Fibroblast of skin of right quadriceps (primary cell): ENCODE measurements around the gene BMPER.
A peak's percentile ranks its signal among the peaks of the same experiment; 100 is the strongest.

Experiments
- DNase-seq: peaks from one replicate; pipeline ENCODE4 v3.0.0-alpha.2; 2013

BMPER gene

DNA sequence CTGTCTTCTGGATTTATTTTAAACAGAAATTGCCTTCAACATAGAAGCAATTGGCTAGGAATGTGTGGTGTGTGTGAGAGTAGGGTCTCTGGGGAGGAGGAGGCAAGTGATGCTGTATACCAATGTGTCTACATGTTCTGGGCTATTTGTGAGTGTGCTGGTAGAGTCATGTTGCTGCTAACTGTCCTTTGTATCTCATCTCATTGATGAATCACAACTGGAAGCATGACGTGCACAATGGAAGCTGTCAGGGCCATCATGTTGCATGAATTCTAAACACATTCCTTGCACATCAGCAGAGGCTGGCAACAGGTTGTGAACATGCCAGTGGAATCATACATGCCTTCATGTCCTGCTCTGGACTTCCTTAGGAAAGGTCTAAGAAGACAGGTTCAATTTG, 199.7 kb downstream of the BMPER start:
- DNase-seq = peak; percentile 34

DNA sequence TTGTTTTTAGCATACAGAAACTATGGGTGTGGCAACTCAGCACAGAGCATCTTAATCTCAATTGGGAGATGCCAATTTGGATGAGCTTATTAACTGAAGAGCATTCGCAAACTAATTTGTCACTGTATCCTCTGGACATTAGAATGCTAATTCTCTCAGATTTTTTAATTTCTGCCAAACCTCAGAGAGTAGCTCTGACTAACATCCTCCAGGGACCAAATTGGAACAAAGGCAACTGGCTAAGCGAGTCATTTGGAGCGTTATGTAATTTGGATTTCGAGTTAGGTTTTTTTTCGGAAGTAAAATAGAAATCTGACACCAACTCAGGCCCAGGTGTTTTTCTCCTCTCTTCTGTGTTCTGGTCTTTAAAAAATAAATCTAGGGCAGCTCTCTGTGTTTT, 201.9 kb downstream of the BMPER start:
- DNase-seq = peak; percentile 82

DNA sequence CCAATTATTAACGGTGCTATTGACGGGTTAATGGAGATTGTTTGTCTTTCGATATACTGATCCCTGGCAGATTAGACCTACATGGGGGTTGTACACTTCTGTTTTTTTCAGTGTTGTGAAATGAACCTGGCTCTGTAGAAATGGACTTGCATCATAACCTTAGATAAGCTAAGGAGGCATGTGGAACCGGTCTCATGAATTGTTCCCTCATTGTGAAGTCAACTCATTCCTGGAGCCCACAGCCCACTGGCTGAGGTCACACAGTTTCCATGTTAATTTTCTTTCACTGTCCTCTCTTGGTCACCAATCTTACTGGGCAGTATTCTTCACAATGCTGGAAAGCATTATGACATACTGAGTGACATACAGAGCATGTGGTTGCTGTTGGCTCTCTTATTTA, 202.8 kb downstream of the BMPER start:
- DNase-seq = peak; percentile 19

DNA sequence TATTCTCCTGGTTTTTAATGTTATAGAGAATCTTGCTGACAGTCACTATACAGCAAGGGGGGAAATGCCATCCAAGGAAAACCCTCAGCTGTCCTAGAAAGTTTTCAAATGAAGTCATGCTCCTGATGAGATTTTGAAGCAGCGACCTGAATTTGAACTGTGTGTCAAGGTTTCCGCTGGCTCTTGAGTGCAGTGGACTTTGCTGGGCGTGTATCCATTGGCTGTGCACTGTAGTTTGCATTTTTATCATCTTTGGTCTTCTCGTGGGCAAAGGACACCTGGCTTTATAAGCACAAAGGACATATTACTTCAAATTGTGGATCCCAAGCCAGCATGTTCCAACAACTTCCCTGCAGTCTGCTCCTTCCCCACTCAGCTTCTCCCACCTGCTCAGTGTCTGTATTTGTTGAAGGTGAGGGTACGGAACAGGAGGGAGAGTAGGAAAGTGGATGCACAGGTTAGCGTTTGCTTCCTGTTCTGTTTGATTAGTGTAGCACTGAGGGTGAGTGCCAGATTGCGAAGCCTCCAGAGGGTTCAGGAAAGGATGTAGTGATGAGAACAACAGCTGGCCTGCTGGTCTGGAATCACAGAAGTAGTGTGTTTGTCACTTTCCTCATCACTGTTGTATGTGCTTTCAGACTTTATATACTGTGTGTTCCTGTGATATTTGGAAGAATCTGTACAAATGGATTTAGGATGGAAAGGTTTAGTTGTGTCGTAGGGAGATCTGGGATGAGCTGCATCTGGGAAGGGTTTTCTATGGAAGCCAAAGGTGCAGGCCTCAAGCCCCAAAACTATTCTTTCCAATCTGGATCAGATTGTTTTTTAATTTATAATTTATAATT, 204.8 kb downstream of the BMPER start:
- DNase-seq = no peak

DNA sequence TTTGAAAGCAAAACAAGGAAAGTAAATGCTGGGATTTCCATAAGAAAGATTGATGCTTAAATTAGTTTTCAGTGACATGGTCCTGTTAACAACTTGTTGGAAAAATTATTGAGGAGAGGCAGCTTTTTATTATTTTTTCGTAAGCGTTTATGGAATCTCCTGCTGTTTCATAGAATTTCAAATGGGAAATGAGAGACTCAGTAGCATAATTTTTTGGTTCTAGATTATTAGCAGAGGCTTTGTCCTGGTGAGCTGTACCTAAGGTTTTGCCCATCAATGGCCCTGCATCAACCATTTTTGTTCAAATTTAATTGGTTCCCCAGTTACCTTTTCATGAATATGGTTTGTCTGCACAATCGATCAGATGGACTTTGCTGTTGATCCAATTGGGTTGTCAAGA, 205.7 kb downstream of the BMPER start:
- no peak for DNase-seq

DNA sequence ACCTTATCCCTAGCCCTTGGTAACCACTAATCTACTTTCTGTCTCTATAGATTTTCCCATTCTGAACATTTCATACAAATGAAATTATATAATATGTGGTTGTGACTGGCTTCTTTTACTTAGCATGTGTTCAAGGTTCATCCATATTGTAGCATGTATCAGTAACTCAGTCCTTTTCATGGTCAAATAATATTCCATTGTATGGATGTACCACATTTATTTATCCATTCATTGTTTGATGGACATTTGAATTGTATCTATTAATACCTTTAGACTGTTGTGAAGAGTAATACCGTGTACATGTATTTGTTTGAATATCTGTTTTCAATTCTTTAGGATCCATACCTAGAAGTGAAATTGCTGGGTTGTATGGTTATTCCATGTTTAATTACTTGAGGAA, 210.2 kb downstream of the BMPER start:
- DNase-seq = no peak

DNA sequence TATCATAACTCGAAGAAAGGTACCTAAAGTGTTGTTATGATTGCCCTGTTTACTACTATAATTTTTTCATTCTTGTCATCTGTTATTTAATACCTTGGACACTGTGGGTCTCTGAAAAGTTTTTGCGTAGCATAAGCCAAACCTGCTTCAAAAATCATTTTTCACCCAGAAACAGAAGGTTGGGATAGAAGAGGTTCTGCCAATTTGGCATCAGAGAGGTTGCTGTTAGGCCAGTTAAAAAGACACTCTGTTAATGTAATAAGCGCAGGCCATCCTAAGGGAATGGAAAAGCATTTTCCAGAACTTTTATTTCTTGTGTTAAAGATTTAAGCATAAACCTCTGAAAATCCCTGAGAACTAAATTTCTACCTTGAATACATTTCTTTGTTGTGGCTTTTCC, 212.2 kb downstream of the BMPER start:
- DNase-seq = no peak

DNA sequence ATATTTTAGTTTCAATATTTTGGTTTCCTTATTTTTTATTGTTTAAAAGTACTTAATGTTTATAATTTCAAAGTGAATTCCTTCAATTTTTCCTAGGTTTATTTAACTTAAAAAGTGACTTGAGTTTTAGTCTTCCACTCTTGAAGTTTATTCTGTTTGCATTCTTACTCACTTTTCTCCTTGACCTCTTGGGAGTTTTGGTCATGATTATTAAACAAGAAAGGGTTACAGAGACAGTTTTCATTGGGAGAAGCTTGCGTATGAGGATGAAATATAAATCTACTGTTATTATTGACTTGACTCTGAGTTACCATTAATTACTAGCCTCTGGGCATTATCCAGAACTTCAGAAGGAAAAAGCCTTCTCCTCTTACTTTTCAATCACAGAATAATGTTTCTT, 216.0 kb downstream of the BMPER start:
- no peak for DNase-seq

DNA sequence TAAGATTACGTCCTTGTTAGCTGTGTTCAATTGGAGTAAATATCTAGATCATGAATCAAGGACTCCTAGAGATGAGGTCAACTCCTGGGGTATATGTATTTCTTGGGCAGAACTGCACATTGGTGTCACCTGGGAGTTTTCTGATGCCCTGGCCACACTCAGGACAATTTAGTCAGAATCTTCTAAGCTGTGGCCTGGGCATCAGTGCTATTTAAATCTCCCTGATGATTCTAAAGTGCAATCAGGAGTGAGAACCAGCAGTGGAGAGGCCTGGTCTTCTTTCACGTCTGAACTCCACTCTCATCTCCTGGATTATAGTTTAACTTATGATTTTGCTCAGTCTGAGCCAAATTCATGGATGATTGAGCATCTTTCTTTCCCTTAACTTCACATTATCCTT, 218.0 kb downstream of the BMPER start:
- DNase-seq = no peak

DNA sequence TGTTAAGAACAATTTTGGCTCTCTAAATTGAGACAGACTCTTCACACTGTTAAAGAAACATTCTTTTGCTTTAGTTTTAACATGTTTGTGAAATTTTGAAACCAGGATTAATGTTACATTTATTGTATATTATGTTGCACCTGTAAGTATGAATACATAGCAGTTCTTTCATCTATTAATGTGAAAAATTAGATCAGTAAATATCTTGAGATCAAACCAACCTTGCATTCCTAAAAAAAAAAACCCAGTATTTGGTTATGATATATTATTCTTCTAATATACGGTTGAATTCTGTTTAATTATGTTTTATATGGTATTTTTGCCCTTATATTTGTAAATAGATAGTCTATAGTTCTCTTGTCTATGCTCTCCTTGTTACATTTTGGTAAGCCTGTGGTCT, 219.4 kb downstream of the BMPER start:
- no peak for DNase-seq

DNA sequence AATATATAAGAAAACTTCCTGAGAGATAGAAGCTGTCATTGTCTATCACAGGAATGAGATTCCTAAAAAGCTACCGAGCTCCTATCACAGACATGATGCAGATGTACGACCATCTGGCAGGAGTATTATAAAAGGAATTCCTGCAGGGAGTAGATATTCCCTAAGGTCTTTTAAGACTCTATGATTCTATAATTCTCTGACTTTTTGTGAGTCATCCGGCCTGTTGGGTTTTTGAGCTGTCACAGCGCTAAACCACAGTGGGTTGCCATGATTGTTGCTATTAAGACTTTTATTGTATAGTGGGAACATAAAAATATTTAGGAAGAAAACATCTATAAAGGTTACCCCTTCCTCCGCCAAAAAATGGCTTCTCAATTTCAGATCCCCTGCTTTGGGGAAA, 223.4 kb downstream of the BMPER start:
- peak; percentile 95 for DNase-seq

DNA sequence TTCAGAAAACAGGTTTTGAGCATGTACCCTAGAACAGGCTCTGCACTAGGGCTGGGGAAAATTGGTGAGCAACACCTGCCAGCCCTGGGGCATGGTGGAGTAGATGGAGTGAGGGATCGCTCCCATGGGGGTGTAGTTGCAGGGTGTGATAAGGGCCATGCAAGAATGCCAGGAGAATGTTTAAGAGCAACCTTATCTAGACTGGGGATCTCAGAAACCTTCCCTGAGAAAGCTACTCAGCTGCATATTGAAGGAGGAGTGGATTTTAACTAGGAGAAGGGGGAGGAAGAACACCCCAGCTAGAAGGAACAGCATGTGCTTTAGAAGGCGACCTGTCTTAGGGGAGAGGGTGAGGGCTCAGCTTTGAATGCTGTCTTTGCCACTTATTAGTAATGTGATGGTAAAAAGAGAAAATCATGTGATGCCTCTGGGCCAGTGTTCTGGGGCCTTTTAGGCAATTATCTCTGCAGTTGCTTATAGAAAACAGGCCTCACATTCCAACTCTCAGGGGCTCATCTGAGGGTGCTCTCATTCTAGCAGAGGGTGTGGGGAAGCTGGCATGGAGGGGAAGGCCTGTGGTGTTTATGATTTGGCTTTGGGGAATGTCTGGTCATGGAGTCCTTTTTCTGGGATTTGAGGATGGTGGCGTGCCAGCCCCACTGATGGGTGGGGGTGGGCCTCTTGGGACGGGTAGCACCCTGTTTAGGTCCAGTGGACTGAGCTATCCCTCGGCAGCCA, 225.4 kb downstream of the BMPER start:
- peak; percentile 70 for DNase-seq

DNA sequence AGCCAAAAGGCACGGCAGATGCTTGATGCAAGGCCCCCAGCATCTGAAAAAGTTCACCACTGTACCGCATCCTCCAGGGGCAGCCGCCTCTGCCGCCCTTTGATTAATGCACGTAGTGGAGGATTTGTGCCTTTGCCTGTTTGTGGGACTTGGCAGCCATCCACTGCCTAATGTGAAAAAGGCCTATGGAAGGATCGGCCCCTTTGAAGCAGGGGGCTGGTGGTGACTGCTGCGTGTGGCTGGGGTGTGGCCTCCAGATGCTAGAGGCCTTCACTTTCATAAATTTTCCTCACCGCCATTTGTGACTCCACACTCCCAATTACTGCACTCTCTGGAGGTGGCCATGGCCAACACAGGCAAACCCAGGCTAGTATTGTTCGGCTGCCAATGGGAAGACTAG, 226.0 kb downstream of the BMPER start:
- DNase-seq = peak; percentile 87

DNA sequence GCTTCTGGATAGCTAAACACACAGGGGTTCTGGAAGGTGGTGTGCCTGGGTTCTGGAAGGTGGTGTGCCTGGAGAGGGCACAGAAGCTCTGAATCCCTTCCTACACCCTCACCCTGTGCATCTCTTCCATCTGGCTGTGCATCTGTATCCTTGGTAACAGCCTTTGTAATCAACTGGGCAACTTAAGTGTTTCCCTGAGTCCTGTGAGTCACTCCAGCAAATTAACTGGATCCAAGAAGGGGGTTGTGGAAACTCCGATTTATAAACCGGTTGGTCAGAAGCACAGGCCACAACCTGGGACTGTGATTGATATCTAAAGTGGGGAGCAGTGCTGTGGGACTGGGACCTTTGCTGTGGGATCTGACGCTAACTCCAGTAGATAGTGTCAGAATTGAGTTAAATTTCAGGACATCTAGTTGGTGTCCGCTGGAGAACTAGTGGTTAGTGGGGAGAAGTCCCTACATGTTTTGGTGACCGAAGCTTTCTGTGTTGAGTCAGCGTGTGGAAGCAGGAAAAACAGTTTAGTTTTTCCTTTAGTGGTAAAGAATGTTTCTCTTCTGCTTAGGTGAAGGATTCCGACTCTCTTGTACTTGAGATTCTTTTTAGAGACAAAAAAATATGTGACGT, 228.1 kb downstream of the BMPER start:
- DNase-seq = peak; percentile 90

DNA sequence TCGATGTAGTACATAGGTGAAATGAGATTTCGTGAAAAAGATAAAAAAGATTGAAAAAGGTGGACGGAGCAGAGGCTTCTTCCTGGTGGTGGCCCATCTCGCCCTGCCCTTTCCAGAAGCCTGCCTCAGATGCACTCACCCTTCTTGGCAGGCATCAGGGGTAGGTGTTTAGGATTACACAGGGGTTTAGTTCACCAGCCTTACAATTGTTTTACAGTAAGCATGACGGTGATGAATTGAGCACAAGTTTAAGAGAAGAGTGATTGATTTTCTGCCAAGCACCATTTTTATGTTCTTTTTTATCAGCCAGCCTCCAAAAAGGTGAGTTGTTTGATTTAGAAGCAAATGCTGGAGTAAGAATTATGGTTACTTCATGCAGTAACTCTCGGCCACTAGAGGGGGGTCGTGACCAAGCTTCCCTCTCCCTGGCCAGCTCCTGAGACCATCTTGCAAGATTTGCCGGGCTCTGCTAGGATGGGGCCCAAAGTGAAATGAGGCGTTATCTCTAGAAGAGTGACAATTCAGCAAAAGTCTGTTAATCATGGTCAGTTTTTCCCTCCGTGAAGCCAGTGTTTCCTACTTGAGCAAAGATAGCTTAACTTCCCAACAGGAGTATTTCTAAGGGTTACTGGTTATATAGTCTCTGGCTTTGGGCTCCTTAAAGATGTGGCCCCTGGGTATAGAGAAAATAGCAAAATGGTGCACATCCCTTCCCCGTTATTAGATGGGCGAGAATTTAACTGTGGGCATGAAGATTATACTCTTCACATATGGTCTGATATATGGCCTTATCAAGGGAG, 228.8 kb downstream of the BMPER start:
- DNase-seq = peak; percentile 79

DNA sequence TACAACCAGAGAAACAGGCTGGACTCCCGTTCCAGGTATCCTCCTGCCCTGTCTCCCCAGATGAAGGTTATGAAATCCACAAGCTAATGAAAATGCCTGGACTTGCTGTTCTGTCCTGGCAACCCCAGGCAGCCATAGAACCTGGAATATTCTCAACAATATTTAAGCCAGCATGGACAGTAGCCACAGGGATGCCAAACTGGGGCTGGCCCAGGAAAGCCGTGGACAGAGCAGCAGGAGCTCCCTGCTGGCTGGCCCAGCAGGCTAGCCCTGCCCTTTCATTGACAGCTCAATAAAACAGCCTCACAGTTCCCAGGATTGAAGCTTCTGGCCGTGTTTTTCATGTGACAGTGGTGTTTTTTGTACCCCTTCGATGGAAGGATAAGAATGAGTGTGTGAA, 230.6 kb downstream of the BMPER start:
- no peak for DNase-seq

DNA sequence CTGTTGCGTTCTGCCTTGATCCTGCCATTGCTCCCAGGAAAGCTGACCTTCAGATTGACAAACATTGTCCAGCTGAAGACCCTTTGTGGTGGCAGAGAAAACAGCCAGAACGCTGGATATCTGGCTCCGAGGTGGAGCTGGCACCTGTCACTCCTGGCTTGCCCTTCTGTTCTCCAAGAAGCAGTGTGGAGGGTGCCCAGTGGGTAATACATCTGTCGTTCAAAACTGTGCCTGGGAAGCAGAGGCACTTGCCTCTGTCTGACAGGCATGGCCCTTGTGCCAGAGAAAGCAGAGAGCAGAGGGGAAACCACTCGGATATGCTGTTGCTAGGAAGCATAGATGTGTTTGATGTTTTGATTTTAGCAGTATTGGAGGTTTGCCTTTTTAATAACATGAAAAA, 231.4 kb downstream of the BMPER start:
- DNase-seq = no peak

DNA sequence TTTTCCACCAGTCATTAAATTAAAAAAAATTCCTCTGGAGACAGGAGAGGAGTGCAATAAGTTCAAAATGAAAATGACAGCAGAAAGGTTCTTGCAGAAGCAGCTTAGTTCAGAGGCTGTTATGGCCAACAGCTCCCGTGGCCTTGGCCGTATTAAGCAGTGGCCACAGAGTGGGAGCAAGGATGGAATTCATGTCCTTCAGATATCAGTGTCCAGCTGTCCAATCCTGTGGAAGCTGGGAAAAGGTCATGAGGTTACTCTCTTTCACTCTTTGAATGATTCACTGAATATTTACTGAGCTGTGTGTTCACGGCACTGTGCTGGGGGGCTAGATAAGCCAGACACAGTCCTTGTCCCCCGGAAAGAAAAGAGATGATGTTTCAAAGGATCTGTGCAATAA, 231.8 kb downstream of the BMPER start:
- no peak for DNase-seq

DNA sequence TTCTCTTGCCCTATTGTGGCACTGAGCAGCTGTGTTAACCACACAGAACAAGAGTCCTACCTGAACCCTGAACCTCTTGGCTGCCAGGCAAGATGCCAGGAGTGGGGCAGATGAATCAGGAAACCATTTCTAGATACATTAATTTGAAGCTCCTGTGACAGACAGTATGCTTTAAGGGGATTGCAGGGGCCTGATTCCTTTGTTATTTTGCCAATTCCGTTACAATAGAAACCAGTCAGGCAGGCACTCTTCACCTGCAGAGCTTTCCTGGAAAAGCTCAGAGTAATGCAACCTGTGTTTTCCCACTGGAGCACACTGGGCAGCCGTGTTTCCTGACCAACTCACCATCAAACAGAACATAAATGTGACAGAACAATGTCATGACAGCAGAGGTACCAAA, 233.1 kb downstream of the BMPER start:
- no peak for DNase-seq

DNA sequence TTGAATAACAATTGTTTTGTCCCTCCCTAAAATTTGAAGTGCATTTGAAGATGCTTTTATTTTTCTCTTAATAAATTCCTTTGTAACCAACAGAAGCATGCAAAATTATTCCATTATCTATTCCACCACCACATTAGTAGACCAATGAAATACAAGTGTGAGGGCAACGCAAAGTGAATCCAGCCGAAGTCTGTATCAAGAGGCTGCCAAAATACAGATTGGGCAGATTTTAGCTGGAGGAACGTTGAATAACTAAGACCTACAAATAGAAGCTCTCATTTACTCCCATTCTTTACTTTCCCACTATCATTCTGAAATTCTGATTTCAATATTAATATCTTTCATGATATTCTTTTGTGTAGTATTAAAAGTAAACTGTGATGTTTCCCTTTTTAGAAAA, 233.7 kb downstream of the BMPER start:
- DNase-seq = no peak

DNA sequence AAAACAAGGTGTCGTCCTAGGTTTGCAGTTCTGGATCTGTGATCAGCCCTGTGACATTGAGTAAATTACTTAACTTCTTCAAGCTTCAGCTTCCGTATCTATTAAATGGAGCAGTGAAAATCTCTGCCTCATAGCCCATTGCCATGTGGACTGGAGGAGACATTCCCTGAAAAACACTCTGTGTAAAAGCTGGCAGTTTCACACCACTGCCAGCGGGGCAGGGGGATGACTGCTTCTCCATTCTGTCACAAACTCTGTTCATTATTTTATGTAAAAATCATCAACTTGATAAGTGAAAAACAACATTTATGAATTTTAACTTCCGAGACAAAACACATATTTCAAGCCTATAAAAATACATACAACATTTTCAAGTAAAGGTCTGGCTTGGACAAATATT, 234.7 kb downstream of the BMPER start:
- no peak for DNase-seq

DNA sequence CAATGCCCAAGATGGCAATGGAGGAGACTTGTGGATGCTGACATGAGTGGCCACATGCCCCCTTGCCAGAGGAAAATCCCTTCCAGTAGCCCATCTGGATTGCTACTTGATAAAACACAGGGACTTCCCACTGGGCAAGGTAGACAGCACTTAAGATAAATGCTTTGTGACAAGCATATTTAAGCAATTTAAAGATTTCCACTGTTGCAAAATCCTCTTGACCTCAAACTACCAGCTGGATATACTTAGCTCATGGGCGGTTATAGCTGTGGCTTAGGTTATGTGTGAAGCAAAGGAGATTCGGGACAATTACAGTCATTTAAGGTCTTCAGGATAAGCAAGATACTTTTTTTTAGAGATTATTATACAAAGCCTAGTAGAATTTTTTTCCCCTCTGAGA, 238.1 kb downstream of the BMPER start:
- DNase-seq = peak; percentile 82

DNA sequence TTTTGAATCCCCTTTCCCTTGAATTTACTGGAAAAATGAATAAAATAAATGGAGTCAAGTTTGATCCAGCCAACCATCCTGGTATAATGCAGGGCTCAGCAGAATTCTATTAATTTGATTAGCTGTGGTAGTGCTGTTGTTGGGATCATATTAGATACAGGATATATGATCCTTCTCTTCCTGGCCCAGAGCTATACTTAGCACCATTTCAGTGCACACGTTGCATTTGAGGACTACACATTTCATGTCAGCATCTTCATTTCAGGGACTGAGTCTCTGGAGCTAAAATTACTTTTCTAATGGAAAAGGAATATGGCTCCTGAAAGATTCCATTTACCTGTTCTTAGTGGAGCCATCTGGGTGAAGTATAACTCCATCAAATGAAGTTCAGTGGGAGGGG, 240.3 kb downstream of the BMPER start:
- DNase-seq = no peak
